ENCODE measurements around the gene AKT3.

Gene AKT3

DNA sequence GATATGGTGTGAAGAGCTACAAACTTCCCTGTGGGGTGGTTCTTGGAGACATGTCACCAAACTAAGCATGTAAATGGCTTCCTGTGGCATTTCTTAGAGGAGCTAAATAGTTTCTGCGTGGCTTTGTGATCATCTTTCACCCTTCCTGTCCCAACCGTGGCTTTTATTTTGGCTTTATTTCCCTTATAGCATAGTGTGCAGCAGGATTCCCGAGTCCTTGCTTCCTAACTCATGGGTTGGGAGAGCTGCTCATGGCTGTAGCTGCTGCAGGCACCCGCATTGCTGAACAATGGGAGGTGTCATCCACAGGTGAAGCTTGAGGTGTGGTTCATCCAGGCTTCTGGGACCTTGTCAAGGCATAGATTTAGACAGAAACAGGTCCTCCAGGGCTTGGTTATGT lies 402.2 kb downstream of the AKT3 start:
- no peak overlapping the region for H2BK120ac ChIP-seq (ENCODE audit: low read depth, low read length)
- H3K79me1 ChIP-seq (ENCODE audit: low read depth, low read length), result no peaks in the 10 kb centered on the region
- peaks cover 7 to 10% of the 10 kb centered on the region in 2 donors for H3K4me1 ChIP-seq (ENCODE audit: control insufficient read depth in 2 of 2, insufficient read depth in 1 of 2, low read depth in 1 of 2, low read length in 2 of 2)
- H3K27me3 ChIP-seq (ENCODE audit: control insufficient read depth in 3 of 3, insufficient read depth in 3 of 3, low read depth in 1 of 3, low read length in 3 of 3), result no peaks in the 10 kb centered on the region
- no peak overlapping the region for H3K4me3 ChIP-seq (ENCODE audit: low read length in 2 of 2)
- no peak overlapping the region for H4K91ac ChIP-seq (ENCODE audit: low read depth, low read length, poor library complexity)
- no peak overlapping the region for H3K4ac ChIP-seq (ENCODE audit: low read length)
- DNase-seq (ENCODE audit: low spot score), result no peak
- H3K18ac ChIP-seq (ENCODE audit: low read length), result no peak overlapping the region
- peaks cover 0 to 3% of the 10 kb centered on the region in 2 donors for H3K9me3 ChIP-seq (replicated peaks in 1 of 2; ENCODE audit: control insufficient read depth in 2 of 2, insufficient read depth in 1 of 2, low read depth in 1 of 2, low read length in 2 of 2)
- H2BK5ac ChIP-seq (ENCODE audit: low read length), result no peak overlapping the region
- H2BK15ac ChIP-seq (ENCODE audit: low read length), result no peak overlapping the region
- H3K4me2 ChIP-seq (ENCODE audit: insufficient read depth, low read length, poor library complexity, severe bottlenecking), result no peak overlapping the region
- H3K27ac ChIP-seq (replicated peaks; ENCODE audit: low read length), result no peak overlapping the region
- no peak overlapping the region for H3K23ac ChIP-seq (ENCODE audit: low read depth, low read length, poor library complexity)
- H4K8ac ChIP-seq (ENCODE audit: low read depth, low read length), result no peak overlapping the region
- H3K36me3 ChIP-seq (replicated peaks in 1 of 2; ENCODE audit: control insufficient read depth in 2 of 2, insufficient read depth in 2 of 2, low read length in 2 of 2), result no peaks in the 10 kb centered on the region
- no peak overlapping the region for H3K9ac ChIP-seq (ENCODE audit: low read depth, low read length, poor library complexity)
- no peak overlapping the region for H2BK12ac ChIP-seq (ENCODE audit: low read length)
- no peak overlapping the region for H2AK5ac ChIP-seq (ENCODE audit: low read depth, low read length)
- H2AFZ ChIP-seq (ENCODE audit: low read length), result no peak overlapping the region
- H3K14ac ChIP-seq (ENCODE audit: low read length), result no peak overlapping the region
- WGBS, 2 donors (ENCODE audit: extremely low coverage in 2 of 2, insufficient read length in 2 of 2, insufficient replicate concordance in 1 of 2), result no CpG with 5 or more reads among the region's 4 CpGs

DNA sequence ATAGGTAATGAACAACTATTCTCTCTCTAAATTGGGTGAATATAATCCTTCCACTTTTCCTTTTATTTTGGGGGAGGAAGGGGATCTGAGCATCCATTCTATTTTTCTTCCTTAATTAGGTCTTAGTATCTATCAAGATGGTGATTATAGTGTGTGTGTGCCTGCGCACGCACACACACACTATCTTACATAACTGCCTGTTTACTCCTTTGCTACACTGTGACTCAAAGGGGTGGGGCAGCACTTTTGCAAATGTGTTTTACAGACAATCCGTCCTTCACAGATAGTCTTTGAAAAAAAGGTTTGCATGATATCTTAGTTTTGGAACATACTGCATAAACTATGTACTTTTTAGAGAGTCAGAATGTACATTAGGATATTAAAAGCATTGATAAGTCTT lies 402.7 kb downstream of the AKT3 start:
- H3K4ac ChIP-seq (ENCODE audit: low read length), result no peak overlapping the region
- H3K18ac ChIP-seq (ENCODE audit: low read length), result no peak overlapping the region
- no peak overlapping the region for H3K27ac ChIP-seq (replicated peaks; ENCODE audit: low read length)
- H2BK120ac ChIP-seq (ENCODE audit: low read depth, low read length), result no peak overlapping the region
- no peak overlapping the region for H3K4me3 ChIP-seq (ENCODE audit: low read length in 2 of 2)
- H2AK5ac ChIP-seq (ENCODE audit: low read depth, low read length), result no peak overlapping the region
- no peaks in the 10 kb centered on the region for H3K79me1 ChIP-seq (ENCODE audit: low read depth, low read length)
- no peak overlapping the region for H3K14ac ChIP-seq (ENCODE audit: low read length)
- H2BK15ac ChIP-seq (ENCODE audit: low read length), result no peak overlapping the region
- no peak overlapping the region for H2AFZ ChIP-seq (ENCODE audit: low read length)
- no peak for DNase-seq (ENCODE audit: low spot score)
- H3K9ac ChIP-seq (ENCODE audit: low read depth, low read length, poor library complexity), result no peak overlapping the region
- H4K91ac ChIP-seq (ENCODE audit: low read depth, low read length, poor library complexity), result no peak overlapping the region
- H4K8ac ChIP-seq (ENCODE audit: low read depth, low read length), result no peak overlapping the region
- H3K4me1 ChIP-seq (ENCODE audit: control insufficient read depth in 2 of 2, insufficient read depth in 1 of 2, low read depth in 1 of 2, low read length in 2 of 2), result peaks cover 7 to 11% of the 10 kb centered on the region in 2 donors
- no peak overlapping the region for H3K4me2 ChIP-seq (ENCODE audit: insufficient read depth, low read length, poor library complexity, severe bottlenecking)
- no CpG with 5 or more reads among the region's 3 CpGs for WGBS, 2 donors (ENCODE audit: extremely low coverage in 2 of 2, insufficient read length in 2 of 2, insufficient replicate concordance in 1 of 2)
- H3K9me3 ChIP-seq (replicated peaks in 1 of 2; ENCODE audit: control insufficient read depth in 2 of 2, insufficient read depth in 1 of 2, low read depth in 1 of 2, low read length in 2 of 2), result peaks cover 0 to 3% of the 10 kb centered on the region in 2 donors
- no peaks in the 10 kb centered on the region for H3K27me3 ChIP-seq (ENCODE audit: control insufficient read depth in 3 of 3, insufficient read depth in 3 of 3, low read depth in 1 of 3, low read length in 3 of 3)
- no peak overlapping the region for H2BK12ac ChIP-seq (ENCODE audit: low read length)
- no peak overlapping the region for H3K23ac ChIP-seq (ENCODE audit: low read depth, low read length, poor library complexity)
- H3K36me3 ChIP-seq (replicated peaks in 1 of 2; ENCODE audit: control insufficient read depth in 2 of 2, insufficient read depth in 2 of 2, low read length in 2 of 2), result no peaks in the 10 kb centered on the region
- H2BK5ac ChIP-seq (ENCODE audit: low read length), result no peak overlapping the region

DNA sequence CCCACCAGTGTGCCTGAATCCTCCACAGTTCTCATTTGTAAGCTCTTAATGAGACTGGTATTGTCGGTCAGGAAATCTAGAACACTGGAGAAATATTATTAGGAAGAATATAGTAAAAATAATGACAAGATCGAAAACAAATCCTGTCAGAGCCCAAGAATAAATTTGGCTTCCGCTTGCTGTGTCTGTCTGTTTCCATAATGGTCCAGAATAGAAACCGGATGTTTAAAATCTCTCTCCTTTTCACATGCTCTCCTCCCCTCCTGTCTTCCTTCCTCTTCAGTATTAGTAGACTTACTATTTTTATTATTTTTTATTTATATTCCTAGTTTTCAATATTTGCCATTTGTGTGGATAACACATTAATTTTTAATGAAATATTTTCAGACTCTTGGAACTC lies 406.5 kb downstream of the AKT3 start:
- DNase-seq (ENCODE audit: low spot score), result no peak
- Histone ChIP-seq H3K27me3 (ENCODE audit: control insufficient read depth in 3 of 3, insufficient read depth in 3 of 3, low read depth in 1 of 3, low read length in 3 of 3) (no peaks in the 10 kb centered on the region), H4K91ac (ENCODE audit: low read depth, low read length, poor library complexity) (no peak overlapping the region), H2BK5ac (ENCODE audit: low read length) (no peak overlapping the region), H3K4me2 (ENCODE audit: insufficient read depth, low read length, poor library complexity, severe bottlenecking) (no peak overlapping the region), H3K18ac (ENCODE audit: low read length) (no peak overlapping the region), H3K9ac (ENCODE audit: low read depth, low read length, poor library complexity) (no peak overlapping the region), H3K36me3 (replicated peaks in 1 of 2; ENCODE audit: control insufficient read depth in 2 of 2, insufficient read depth in 2 of 2, low read length in 2 of 2) (no peaks in the 10 kb centered on the region), H2BK120ac (ENCODE audit: low read depth, low read length) (no peak overlapping the region), H2BK12ac (ENCODE audit: low read length) (no peak overlapping the region), H3K4ac (ENCODE audit: low read length) (no peak overlapping the region), H3K4me1 (ENCODE audit: control insufficient read depth in 2 of 2, insufficient read depth in 1 of 2, low read depth in 1 of 2, low read length in 2 of 2) (peaks cover 12 to 30% of the 10 kb centered on the region in 2 donors), H2AFZ (ENCODE audit: low read length) (no peak overlapping the region), H3K79me1 (ENCODE audit: low read depth, low read length) (no peaks in the 10 kb centered on the region), H3K4me3 (ENCODE audit: low read length in 2 of 2) (no peak overlapping the region), H3K27ac (replicated peaks; ENCODE audit: low read length) (no peak overlapping the region), H2AK5ac (ENCODE audit: low read depth, low read length) (no peak overlapping the region), H3K9me3 (replicated peaks in 1 of 2; ENCODE audit: control insufficient read depth in 2 of 2, insufficient read depth in 1 of 2, low read depth in 1 of 2, low read length in 2 of 2) (peaks cover 0 to 3% of the 10 kb centered on the region in 2 donors), H3K23ac (ENCODE audit: low read depth, low read length, poor library complexity) (no peak overlapping the region), H3K14ac (ENCODE audit: low read length) (no peak overlapping the region), H4K8ac (ENCODE audit: low read depth, low read length) (no peak overlapping the region), H2BK15ac (ENCODE audit: low read length) (no peak overlapping the region)
- no CpG with 5 or more reads among the region's 4 CpGs for WGBS, 2 donors (ENCODE audit: extremely low coverage in 2 of 2, insufficient read length in 2 of 2, insufficient replicate concordance in 1 of 2)

DNA sequence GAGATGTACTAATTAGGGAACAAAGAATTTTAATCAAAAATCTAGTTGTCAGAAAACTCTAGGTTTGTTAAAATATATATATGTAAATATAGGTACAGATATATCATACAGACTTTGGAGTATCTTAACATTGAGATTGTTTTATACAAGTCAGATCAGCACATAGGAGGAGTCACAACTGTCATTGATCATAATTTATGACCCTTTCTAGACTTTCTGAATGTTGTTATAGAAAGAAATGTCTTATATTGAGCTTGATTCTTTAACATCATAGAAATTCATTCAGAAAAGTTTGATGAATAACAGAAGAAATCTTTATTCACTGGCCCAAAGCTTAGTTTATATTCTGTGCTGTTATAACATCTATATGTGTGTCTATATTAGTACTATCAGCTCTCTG lies 408.4 kb downstream of the AKT3 start:
- Histone ChIP-seq H3K18ac (ENCODE audit: low read length) (no peak overlapping the region), H3K9ac (ENCODE audit: low read depth, low read length, poor library complexity) (no peak overlapping the region), H2BK12ac (ENCODE audit: low read length) (no peak overlapping the region), H3K23ac (ENCODE audit: low read depth, low read length, poor library complexity) (no peak overlapping the region), H2BK15ac (ENCODE audit: low read length) (no peak overlapping the region), H2BK120ac (ENCODE audit: low read depth, low read length) (no peak overlapping the region), H3K36me3 (replicated peaks in 1 of 2; ENCODE audit: control insufficient read depth in 2 of 2, insufficient read depth in 2 of 2, low read length in 2 of 2) (no peaks in the 10 kb centered on the region), H3K79me1 (ENCODE audit: low read depth, low read length) (no peaks in the 10 kb centered on the region), H3K4me3 (ENCODE audit: low read length in 2 of 2) (no peak overlapping the region), H3K14ac (ENCODE audit: low read length) (no peak overlapping the region), H3K4me1 (ENCODE audit: control insufficient read depth in 2 of 2, insufficient read depth in 1 of 2, low read depth in 1 of 2, low read length in 2 of 2) (peaks cover 9 to 27% of the 10 kb centered on the region in 2 donors), H4K8ac (ENCODE audit: low read depth, low read length) (no peak overlapping the region), H3K4me2 (ENCODE audit: insufficient read depth, low read length, poor library complexity, severe bottlenecking) (no peak overlapping the region), H2BK5ac (ENCODE audit: low read length) (no peak overlapping the region), H3K4ac (ENCODE audit: low read length) (no peak overlapping the region), H3K27ac (replicated peaks; ENCODE audit: low read length) (no peak overlapping the region), H2AK5ac (ENCODE audit: low read depth, low read length) (no peak overlapping the region), H4K91ac (ENCODE audit: low read depth, low read length, poor library complexity) (no peak overlapping the region), H2AFZ (ENCODE audit: low read length) (no peak overlapping the region), H3K27me3 (ENCODE audit: control insufficient read depth in 3 of 3, insufficient read depth in 3 of 3, low read depth in 1 of 3, low read length in 3 of 3) (no peaks in the 10 kb centered on the region), H3K9me3 (replicated peaks in 1 of 2; ENCODE audit: control insufficient read depth in 2 of 2, insufficient read depth in 1 of 2, low read depth in 1 of 2, low read length in 2 of 2) (peaks cover 0 to 5% of the 10 kb centered on the region in 2 donors)
- DNase-seq (ENCODE audit: low spot score), result no peak

All from neuronal stem cell (in vitro differentiated cells).